ENCODE data around the gene SLC10A3. TPM values are rescaled to one million over a fixed set of nuclear protein-coding genes. Genes with fewer than 3 reads are reported as not detected.

Gene SLC10A3
- total RNA-seq, 1 donor from 2014 or later, result 7.8 TPM

- Mint-ChIP-seq H3K4me1 (peaks cover 6% of the 10 kb centered on the region), H3K27ac (ENCODE audit: unreplicated experiment) (peak within 1 kb of the TSS; percentile 78), H3K9me3 (no peaks in the 10 kb centered on the region), H3K4me3 (peak within 1 kb of the TSS; percentile 83), H3K27me3 (ENCODE audit: low read depth) (no peaks in the 10 kb centered on the region), H3K36me3 (ENCODE audit: low read depth) (no peaks in the 10 kb centered on the region)
- TF ChIP-seq CTCF (conservative IDR thresholded peaks at IDR 0.05), result no peak
- DNase-seq (ENCODE audit: low read depth, low spot score), result peak; percentile 50
Observed at GRCh38 chrX:154443992-154444754, 46.3 kb downstream of the SLC10A3 start, which contains the start of gene FAM50A. TSS of gene FAM50A (plus strand) at chrX:154444141. CDS start at chrX:154444236, 95 bp downstream.

- Mint-ChIP-seq H3K36me3 (ENCODE audit: low read depth) (no peaks in the 10 kb centered on the region), H3K4me1 (peaks cover 6% of the 10 kb centered on the region), H3K27me3 (ENCODE audit: low read depth) (no peaks in the 10 kb centered on the region), H3K4me3 (peak overlapping the region; percentile 83), H3K9me3 (no peaks in the 10 kb centered on the region), H3K27ac (ENCODE audit: unreplicated experiment) (peak overlapping the region; percentile 78)
- no peak for DNase-seq (ENCODE audit: low read depth, low spot score)
- TF ChIP-seq CTCF (conservative IDR thresholded peaks at IDR 0.05), result no peak
Observed at GRCh38 chrX:154443479-154443910, 46.9 kb downstream of the SLC10A3 start.

DNA sequence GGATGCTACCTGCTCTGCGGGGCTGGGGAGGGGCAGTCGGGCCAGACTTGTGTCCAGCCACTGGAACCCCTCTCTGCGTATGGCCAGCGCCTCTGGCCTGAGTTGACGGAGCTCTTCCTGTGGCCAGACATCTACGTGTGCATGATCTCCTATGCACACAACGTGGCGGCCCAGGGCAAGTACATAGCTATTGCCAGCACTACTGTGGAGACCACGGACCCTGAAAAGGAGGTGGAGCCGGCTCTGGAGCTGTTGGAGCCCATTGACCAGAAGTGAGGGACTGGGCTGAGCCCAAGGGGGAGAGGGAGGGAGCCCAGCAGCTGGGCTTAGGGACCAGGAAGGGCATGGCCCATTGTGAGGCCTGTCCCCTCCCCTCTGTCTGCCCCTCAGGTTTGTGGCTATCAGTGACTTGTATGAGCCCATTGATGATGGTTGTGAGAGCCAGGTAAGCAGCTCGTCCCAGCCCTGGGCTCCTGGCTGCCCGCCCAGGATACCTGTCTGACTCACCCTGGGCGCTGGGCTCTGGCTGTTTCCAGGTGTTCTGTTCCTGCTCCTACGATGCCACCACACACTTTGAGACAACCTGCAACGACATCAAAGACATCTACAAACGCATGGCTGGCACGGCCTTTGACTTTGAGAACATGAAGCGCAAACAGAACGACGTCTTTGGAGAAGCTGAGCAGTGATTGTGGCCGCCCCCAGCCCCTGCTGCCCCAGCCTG, 48.3 kb downstream of the SLC10A3 start:
- Mint-ChIP-seq H3K27ac (ENCODE audit: unreplicated experiment) (no peak overlapping the region), H3K27me3 (ENCODE audit: low read depth) (no peaks in the 10 kb centered on the region), H3K36me3 (ENCODE audit: low read depth) (peaks cover 3% of the 10 kb centered on the region), H3K4me1 (peaks cover 12% of the 10 kb centered on the region), H3K9me3 (no peaks in the 10 kb centered on the region), H3K4me3 (peak overlapping the region; percentile 83)
- no peak for TF ChIP-seq CTCF (conservative IDR thresholded peaks at IDR 0.05)
- no peak for DNase-seq (ENCODE audit: low read depth, low spot score)

GRCh38 chrX:154441564-154441963, 48.9 kb downstream of the SLC10A3 start:
- peak overlapping the region; percentile 83 for H3K4me3 Mint-ChIP-seq
- H3K4me1 Mint-ChIP-seq, result peaks cover 12% of the 10 kb centered on the region
- H3K9me3 Mint-ChIP-seq, result no peaks in the 10 kb centered on the region
- H3K36me3 Mint-ChIP-seq (ENCODE audit: low read depth), result peaks cover 3% of the 10 kb centered on the region
- no peak overlapping the region for H3K27ac Mint-ChIP-seq (ENCODE audit: unreplicated experiment)
- TF ChIP-seq CTCF (conservative IDR thresholded peaks at IDR 0.05), result no peak
- DNase-seq (ENCODE audit: low read depth, low spot score), result no peak
- H3K27me3 Mint-ChIP-seq (ENCODE audit: low read depth), result no peaks in the 10 kb centered on the region

- Mint-ChIP-seq H3K9me3 (no peaks in the 10 kb centered on the region), H3K27ac (ENCODE audit: unreplicated experiment) (no peak overlapping the region), H3K4me3 (peak overlapping the region; percentile 23), H3K4me1 (peaks cover 18% of the 10 kb centered on the region), H3K36me3 (ENCODE audit: low read depth) (peaks cover 3% of the 10 kb centered on the region), H3K27me3 (ENCODE audit: low read depth) (no peaks in the 10 kb centered on the region)
- no peak for DNase-seq (ENCODE audit: low read depth, low spot score)
- TF ChIP-seq CTCF (conservative IDR thresholded peaks at IDR 0.05), result no peak
Observed at GRCh38 chrX:154440623-154441357, 49.6 kb downstream of the SLC10A3 start.

Data from neural crest cell (in vitro differentiated cells).